HG03095 (cell line): ENCODE measurements around the gene CDC23.
A peak's percentile ranks its signal among the peaks of the same experiment; 100 is the strongest.
"Not testable (repeated sequence)": the region's sequence is repeated elsewhere in the genome, so short reads cannot be mapped to it uniquely, and the experiment has no call there.

Experiments
- ATAC-seq: cut with Tn5 transposase; IDR thresholded peaks from one replicate; pipeline ENCODE4 v1.9.1; 2021; ENCODE audit warnings: moderate library complexity; ENCODE audit not compliant: unreplicated experiment

Gene CDC23

DNA sequence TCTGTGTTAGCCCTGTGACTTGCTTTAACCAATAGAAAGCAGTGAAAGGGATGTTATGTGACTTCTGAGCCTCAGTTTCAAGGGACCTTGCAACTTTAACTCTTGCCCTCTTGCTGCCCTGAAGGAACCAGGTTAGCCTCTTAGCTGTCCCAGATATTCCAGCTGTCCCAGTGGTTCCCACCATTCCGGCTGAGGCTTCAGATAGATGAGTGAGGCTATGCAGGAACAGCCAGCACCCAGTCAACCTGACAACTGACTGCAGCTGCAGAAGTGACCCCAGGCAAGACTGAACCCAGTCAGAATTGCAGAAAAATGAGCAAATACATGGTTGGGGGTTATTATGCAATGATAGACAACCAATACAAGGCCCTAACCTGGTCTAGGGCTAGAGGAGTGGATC, 10.4 kb upstream of the CDC23 start:
- no peak for ATAC-seq

GRCh38 chr5:138216799-138217198, 3.7 kb upstream of the CDC23 start:
- ATAC-seq: no peak

DNA sequence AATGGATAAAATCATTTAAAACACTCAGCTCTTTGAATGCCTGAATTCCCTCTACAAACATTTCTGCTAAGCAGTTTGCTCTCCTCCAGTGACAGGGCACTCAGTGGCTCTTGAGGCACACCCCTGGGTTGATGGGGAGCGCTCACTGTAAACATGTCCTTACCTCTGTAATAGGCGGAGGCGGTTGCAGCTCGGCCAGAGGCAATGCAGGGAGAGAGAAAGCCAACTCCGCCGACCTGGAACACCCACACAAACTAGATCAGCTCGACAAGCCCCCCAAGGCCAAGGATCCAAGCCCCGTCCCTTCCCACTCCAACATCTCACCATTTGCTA, 329 bp downstream of the CDC23 start:
- ATAC-seq: peak; percentile 16

DNA sequence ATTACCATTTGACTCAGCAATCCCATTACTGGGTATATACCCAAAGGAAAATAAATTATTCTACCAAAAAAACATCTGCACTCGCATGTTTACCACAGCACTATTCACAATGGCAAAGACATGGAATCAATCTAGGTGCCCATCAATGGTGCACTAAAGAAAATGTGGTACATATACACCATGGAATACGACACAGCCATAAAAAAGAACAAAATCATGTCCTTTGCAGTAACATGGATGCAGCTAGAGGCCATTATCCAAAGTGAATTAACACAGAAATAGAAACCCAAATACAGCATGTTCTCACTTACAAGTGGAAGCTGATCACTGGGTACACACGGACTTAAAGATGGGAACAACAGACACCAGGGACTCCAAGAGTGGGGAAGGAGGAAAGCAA, 2.1 kb downstream of the CDC23 start:
- ATAC-seq: no peak

DNA sequence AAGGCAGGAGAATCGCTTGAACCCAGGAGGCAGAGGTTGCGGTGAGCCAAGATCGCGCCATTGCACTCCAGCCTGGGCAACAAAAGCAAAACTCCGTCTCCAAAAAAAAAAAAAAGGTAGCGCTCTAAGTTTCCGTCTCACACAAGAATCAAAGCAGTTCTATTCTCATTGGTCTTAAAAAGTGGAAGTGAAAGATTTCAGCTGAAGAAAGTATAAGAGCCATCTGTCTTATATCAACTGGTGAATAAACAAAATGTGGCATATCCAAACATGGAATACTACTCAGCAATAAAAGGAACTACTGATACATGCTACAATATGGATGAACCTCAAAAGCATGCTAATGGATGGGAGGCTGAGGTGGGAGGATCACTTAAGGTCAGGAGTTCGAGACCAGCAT, 19.3 kb downstream of the CDC23 start:
- ATAC-seq: not testable (repeated sequence)

- ATAC-seq: no peak
Measured at GRCh38 chr5:138192826-138193225, 20.3 kb downstream of the CDC23 start.

DNA sequence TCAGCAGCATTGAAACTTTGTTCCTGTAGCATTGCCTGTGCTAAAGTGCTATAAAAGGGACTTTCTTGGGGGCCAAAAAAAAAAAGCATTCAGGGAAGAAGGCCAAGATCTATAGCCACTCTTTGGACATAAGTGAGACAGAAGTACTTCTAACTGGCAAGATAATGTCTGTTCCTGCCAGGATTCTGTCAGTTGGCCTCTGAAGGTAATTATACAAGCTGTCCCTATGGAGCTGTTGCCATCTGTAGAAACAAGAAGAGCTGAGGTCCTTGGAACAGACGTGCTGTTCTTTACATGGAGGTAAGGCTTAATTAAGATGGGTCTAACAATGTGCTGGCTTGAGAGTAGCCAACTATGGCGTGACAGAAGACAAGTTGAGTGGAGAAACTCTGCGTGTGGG, 24.5 kb downstream of the CDC23 start:
- no peak for ATAC-seq

DNA sequence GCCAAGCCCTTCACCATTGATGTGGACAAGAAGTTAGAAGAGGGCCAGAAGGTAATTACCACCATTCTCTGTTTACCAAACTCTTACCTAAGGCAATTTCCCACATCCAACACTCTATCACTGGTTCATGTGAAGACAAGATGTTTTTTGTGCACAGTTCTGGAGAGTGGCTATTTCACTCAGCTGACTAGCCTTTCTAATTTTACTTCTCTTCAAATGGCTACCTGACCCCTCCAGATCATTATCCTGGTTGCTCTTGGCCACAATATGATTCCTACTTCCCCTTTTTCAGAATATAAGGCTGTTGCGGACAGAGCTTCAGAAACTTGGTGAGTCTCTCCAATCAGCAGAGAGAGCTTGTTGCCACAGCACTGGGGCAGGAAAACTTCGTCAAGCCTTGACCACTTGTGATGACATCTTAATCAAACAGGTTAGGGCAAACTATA, 27.1 kb downstream of the CDC23 start:
- ATAC-seq: peak; percentile 53

GRCh38 chr5:138182808-138183207, 30.3 kb downstream of the CDC23 start:
- no peak for ATAC-seq

DNA sequence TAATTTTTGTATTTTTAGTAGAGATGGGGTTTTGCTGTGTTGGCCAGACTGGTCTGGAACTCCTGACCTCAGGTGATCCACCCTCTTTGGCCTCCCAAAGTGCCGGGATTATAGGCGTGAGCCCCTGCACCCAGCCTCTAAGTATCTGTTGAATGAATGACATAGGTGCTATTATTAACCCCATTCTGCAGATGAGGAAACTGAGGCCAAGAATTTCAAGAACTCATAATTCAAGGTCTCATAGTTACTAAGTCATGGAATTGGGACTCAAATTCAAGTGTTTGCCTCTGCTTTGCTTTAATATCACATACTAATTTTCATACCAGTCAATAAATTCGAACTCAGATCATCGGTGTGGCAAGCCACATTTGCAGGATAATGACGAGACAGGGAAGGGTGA, 32.3 kb downstream of the CDC23 start:
- no peak for ATAC-seq

GRCh38 chr5:138180183-138180782, 32.8 kb downstream of the CDC23 start:
- ATAC-seq: no peak

DNA sequence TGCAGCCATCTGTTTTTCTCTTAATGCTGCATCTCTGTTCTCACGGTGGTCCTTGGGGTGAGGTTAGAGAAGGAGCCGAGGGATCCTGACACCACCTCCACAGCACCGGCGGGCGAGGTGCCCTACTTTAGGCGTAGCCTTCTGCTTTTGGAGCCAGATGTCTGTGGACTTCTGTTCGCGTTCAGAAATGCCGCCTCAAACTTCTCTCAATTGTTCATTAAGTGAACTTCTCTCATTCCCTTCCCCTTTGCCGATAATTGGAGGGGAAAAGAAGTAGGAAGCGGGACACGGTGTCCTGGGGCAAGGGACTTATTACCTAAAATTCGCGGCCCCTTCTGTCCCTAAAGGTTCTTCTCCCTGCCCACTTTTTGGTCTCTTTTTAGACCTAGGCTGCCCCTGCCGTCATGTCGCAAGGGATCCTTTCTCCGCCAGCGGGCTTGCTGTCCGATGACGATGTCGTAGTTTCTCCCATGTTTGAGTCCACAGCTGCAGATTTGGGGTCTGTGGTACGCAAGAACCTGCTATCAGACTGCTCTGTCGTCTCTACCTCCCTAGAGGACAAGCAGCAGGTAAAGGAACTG, 33.8 kb downstream of the CDC23 start:
- ATAC-seq: no peak

GRCh38 chr5:138178516-138179276, 34.4 kb downstream of the CDC23 start, which contains the start of the genes BRD8 and KIF20A:
Gene BRD8, minus strand, starts transcription at chr5:138178630. Its CDS starts 16 bp downstream, at chr5:138178614.
Gene KIF20A, plus strand, starts transcription at chr5:138179112. Its CDS starts 569 bp downstream, at chr5:138179681.
- ATAC-seq: peak; percentile 76

- ATAC-seq: no peak
Measured at GRCh38 chr5:138177941-138178515, 35.1 kb downstream of the CDC23 start.

DNA sequence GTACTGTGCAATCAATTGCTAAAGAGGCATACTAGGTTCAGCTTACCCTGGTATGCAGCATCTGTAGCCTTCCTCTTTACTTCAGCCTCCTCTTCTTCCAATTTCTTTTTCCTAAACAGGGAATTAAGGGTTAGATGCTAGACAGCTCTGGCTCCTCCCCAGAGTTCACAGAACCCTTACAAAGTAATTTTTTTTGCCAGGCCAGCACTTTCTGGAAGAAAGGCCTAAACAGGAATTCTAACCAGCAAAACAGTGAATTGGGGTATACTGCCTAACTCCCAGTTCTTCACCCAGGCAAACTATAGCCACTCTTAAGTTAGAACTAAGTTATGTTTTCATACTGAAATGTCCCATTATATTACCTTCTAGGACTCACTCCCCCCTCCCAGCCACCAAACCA, 42.8 kb downstream of the CDC23 start:
- ATAC-seq: no peak

DNA sequence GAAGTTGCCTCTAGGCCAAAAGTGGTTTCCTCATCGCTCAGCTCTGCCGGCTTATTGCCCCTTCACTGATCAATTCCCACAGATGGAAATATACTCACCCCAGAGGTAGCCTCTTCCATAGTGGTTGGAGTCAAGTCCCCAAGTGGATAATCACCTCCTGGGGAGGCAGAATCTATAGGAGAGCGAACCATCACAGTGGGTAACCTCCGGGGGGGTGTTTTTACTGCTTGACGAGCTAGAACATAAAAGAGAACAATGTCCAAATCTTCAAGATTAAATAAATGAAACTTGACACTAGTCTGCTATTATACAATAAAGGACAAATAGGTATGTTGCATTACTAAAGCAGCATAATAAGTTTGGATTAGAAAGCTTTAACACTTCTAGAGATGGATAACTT, 44.0 kb downstream of the CDC23 start:
- ATAC-seq: no peak

DNA sequence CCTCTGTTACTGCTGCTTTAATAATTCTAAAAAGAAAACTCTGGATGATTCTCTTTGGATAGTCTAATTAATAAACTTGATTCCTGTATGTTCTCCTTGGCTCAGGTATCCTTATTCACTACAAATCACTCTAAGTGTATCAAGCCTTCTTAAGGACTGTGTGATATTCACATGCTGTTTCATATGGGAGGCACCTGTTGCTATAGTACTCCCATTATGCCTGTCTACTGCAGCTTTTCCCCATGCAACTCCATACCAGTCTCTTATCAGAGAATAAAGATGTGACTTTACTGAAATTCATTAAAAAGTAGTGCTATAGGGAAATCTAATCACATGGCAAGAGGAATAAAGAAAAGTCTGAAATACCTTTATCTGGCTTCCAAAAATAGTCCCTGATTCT, 49.4 kb downstream of the CDC23 start:
- no peak for ATAC-seq

- no peak for ATAC-seq
Measured at GRCh38 chr5:138160706-138161105, 52.4 kb downstream of the CDC23 start.

GRCh38 chr5:138159666-138160065, 53.5 kb downstream of the CDC23 start:
- no peak for ATAC-seq

- no peak for ATAC-seq
Measured at GRCh38 chr5:138157626-138158025, 55.5 kb downstream of the CDC23 start.

DNA sequence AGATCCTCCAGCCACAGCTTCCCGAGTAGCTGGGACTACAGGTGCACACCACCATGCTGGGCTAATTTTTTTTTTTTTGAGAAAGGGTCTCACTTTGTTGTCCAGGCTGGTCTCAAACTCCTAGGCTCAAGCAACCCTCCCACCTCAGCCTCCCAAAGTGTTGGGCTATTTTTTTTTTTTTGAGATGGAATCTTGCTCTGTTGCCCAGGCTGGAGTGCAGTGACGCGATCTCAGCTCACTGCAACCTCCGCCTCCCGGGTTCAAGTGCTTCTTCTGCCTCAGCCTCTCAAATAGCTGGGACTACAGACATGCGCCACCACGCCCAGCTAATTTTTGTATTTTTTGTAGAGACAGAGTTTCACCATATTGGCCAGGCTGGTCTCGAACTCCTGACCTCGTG, 57.1 kb downstream of the CDC23 start:
- not testable (repeated sequence) for ATAC-seq

- no peak for ATAC-seq
Measured at GRCh38 chr5:138149530-138149929, 63.6 kb downstream of the CDC23 start.
